Neural progenitor cell (in vitro differentiated cells): ENCODE measurements around the gene MYMK. TPM values are rescaled to one million over a fixed set of nuclear protein-coding genes. Genes with fewer than 3 reads are reported as not detected.

ENCODE experiments used
- DNase-seq: peaks from one replicate; pipeline ENCODE4 v3.0.0-alpha.2; 2016; ENCODE audit warnings: low spot score
- H2AFZ ChIP-seq: fragments of 200-600 bp; sonication (generic); replicated peaks from 2 replicates; pipeline ENCODE4 v1.6.1; 2016; ENCODE audit warnings: antibody characterized with exemption
- H3F3A ChIP-seq: fragments of 200-600 bp; sonication (generic); 2 replicates; pipeline ENCODE4 v1.6.1; 2016; ENCODE audit warnings: antibody characterized with exemption, low read depth
- H3K27ac ChIP-seq: fragments of 200-600 bp; sonication (generic); 2 replicates; pipeline ENCODE4 v1.5.1; 2016; ENCODE audit warnings: mild to moderate bottlenecking
- H3K27me3 ChIP-seq: fragments of 200-600 bp; sonication (generic); 2 replicates; pipeline ENCODE4 v1.6.1; 2016; ENCODE audit warnings: mild to moderate bottlenecking, moderate library complexity
- H3K36me3 ChIP-seq: fragments of 200-600 bp; sonication (generic); 2 replicates; pipeline ENCODE4 v1.5.1; 2016
- H3K4me1 ChIP-seq: fragments of 200-600 bp; sonication (generic); 2 replicates; pipeline ENCODE4 v1.6.1; 2016; ENCODE audit warnings: mixed run types
- H3K4me2 ChIP-seq: fragments of 200-600 bp; sonication (generic); 2 replicates; pipeline ENCODE4 v1.6.1; 2016
- H3K4me3 ChIP-seq: fragments of 200-600 bp; sonication (generic); 2 replicates; pipeline ENCODE4 v1.5.1; 2016
- H3K79me2 ChIP-seq: fragments of 200-600 bp; sonication (generic); 2 replicates; pipeline ENCODE4 v1.6.1; 2016; ENCODE audit warnings: low read depth
- H3K9ac ChIP-seq: fragments of 200-600 bp; sonication (generic); 2 replicates; pipeline ENCODE4 v1.6.1; 2016
- H3K9me3 ChIP-seq: fragments of 200-600 bp; sonication (generic); 2 replicates; pipeline ENCODE4 v1.5.1; 2016; ENCODE audit warnings: low read depth
- H4K20me1 ChIP-seq: fragments of 200-600 bp; sonication (generic); 2 replicates; pipeline ENCODE4 v1.6.1; 2016; ENCODE audit warnings: low read depth
- H3K27ac Mint-ChIP-seq: 3 replicates; pipeline ENCODE4 v1.8.0; 2021; ENCODE audit warnings: mixed read lengths
- H3K27me3 Mint-ChIP-seq: 2 replicates; pipeline ENCODE4 v1.8.0; 2022; ENCODE audit warnings: low read depth, mild to moderate bottlenecking, inconsistent platforms, moderate library complexity, mixed read lengths; ENCODE audit not compliant: insufficient read depth
- H3K36me3 Mint-ChIP-seq: 3 replicates; pipeline ENCODE4 v1.8.0; 2021; ENCODE audit warnings: mixed read lengths
- H3K4me1 Mint-ChIP-seq: 3 replicates; pipeline ENCODE4 v1.8.0; 2021; ENCODE audit warnings: mixed read lengths
- H3K4me3 Mint-ChIP-seq: 3 replicates; pipeline ENCODE4 v1.8.0; 2021; ENCODE audit warnings: mild to moderate bottlenecking, moderate library complexity, mixed read lengths
- H3K9me3 Mint-ChIP-seq: 3 replicates; pipeline ENCODE4 v1.8.0; 2020; ENCODE audit warnings: mixed read lengths
- CTCF ChIP-seq: fragments of 200-600 bp; sonication (generic); IDR thresholded peaks from 2 replicates; pipeline ENCODE4 v1.5.1; 2017; ENCODE audit warnings: antibody characterized with exemption, mild to moderate bottlenecking
- EZH2 ChIP-seq: fragments of 200-600 bp; sonication (generic); IDR thresholded peaks from 2 replicates; pipeline ENCODE4 v1.6.1; 2017; ENCODE audit warnings: antibody characterized with exemption, mild to moderate bottlenecking, moderate library complexity
- EZH2phosphoT487 ChIP-seq: fragments of 200-600 bp; sonication (generic); IDR thresholded peaks from 2 replicates; pipeline ENCODE4 v1.6.1; 2017; ENCODE audit warnings: antibody characterized with exemption
- total RNA-seq: library from RNA; depleted of rRNA; stranded (reverse); fragments of >200 nt; gene quantifications from 2 replicates; pipeline ENCODE4 v1.2.3, GENCODE V29; 2015; ENCODE audit warnings: low replicate concordance

MYMK gene
- total RNA-seq, 1 donor from 2014 or later, result not detected

GRCh38 chr9:133571896-133572595, 47.3 kb upstream of the MYMK start:
- H3K27ac ChIP-seq, result no peak overlapping the region
- TF ChIP-seq EZH2 (no peak), CTCF (no peak), EZH2phosphoT487 (no peak)
- H2AFZ ChIP-seq, result no peak overlapping the region
- no peaks in the 10 kb centered on the region for H3K79me2 ChIP-seq
- Mint-ChIP-seq H3K27me3 (peaks cover 8% of the 10 kb centered on the region), H3K27ac (no peak overlapping the region), H3K4me1 (peaks cover 33% of the 10 kb centered on the region), H3K4me3 (no peak overlapping the region), H3K9me3 (no peaks in the 10 kb centered on the region), H3K36me3 (no peaks in the 10 kb centered on the region)
- H3K9ac ChIP-seq, result no peak overlapping the region
- no peak overlapping the region for H3K4me2 ChIP-seq
- no peaks in the 10 kb centered on the region for H3K9me3 ChIP-seq
- no peak overlapping the region for H3K4me3 ChIP-seq
- H3F3A ChIP-seq, result no peaks in the 10 kb centered on the region
- no peak for DNase-seq
- H3K4me1 ChIP-seq, result peaks cover 12% of the 10 kb centered on the region
- no peaks in the 10 kb centered on the region for H4K20me1 ChIP-seq
- H3K36me3 ChIP-seq, result no peaks in the 10 kb centered on the region
- H3K27me3 ChIP-seq, result no peaks in the 10 kb centered on the region

- H3K4me1 ChIP-seq, result peaks cover 9% of the 10 kb centered on the region
- Mint-ChIP-seq H3K27ac (no peak overlapping the region), H3K36me3 (no peaks in the 10 kb centered on the region)
Observed at GRCh38 chr9:133571391-133571890, 46.7 kb upstream of the MYMK start.

GRCh38 chr9:133570691-133571080, 45.9 kb upstream of the MYMK start:
- peaks cover 8% of the 10 kb centered on the region for H3K27me3 Mint-ChIP-seq
- peak overlapping the region; percentile 5 for H2AFZ ChIP-seq
- no peaks in the 10 kb centered on the region for H3K79me2 ChIP-seq
- H3K36me3 Mint-ChIP-seq, result no peaks in the 10 kb centered on the region
- H3K4me1 Mint-ChIP-seq, result peaks cover 26% of the 10 kb centered on the region
- H3K9me3 Mint-ChIP-seq, result no peaks in the 10 kb centered on the region
- no peak overlapping the region for H3K4me3 ChIP-seq
- H3K9ac ChIP-seq, result no peak overlapping the region
- no peaks in the 10 kb centered on the region for H3K9me3 ChIP-seq
- no peak overlapping the region for H3K4me2 ChIP-seq
- H3K27ac ChIP-seq, result no peak overlapping the region
- DNase-seq, result no peak
- no peaks in the 10 kb centered on the region for H4K20me1 ChIP-seq
- H3K27me3 ChIP-seq, result no peaks in the 10 kb centered on the region
- peaks cover 9% of the 10 kb centered on the region for H3K4me1 ChIP-seq
- H3K36me3 ChIP-seq, result no peaks in the 10 kb centered on the region
- TF ChIP-seq CTCF, result no peak
- TF ChIP-seq EZH2, result no peak
- no peak for TF ChIP-seq EZH2phosphoT487
- no peaks in the 10 kb centered on the region for H3F3A ChIP-seq
- H3K4me3 Mint-ChIP-seq, result no peak overlapping the region
- peak overlapping the region; percentile 37 for H3K27ac Mint-ChIP-seq

More at GRCh38 chr9:133571391-133571890, 46.7 kb upstream of the MYMK start:
- Mint-ChIP-seq H3K4me1 (peaks cover 27% of the 10 kb centered on the region), H3K27me3 (peaks cover 8% of the 10 kb centered on the region), H3K9me3 (no peaks in the 10 kb centered on the region), H3K4me3 (no peak overlapping the region)
- Histone ChIP-seq H3K79me2 (no peaks in the 10 kb centered on the region), H3K4me2 (no peak overlapping the region), H4K20me1 (no peaks in the 10 kb centered on the region), H3K36me3 (no peaks in the 10 kb centered on the region), H3F3A (no peaks in the 10 kb centered on the region), H3K9me3 (no peaks in the 10 kb centered on the region), H2AFZ (no peak overlapping the region), H3K4me3 (no peak overlapping the region), H3K27ac (no peak overlapping the region), H3K9ac (no peak overlapping the region), H3K27me3 (no peaks in the 10 kb centered on the region)
- no peak for DNase-seq
- TF ChIP-seq EZH2 (no peak), EZH2phosphoT487 (no peak)
